ENCODE data around the gene ZSCAN18. TPM values are rescaled to one million over a fixed set of nuclear protein-coding genes. Genes with fewer than 3 reads are reported as not detected.

Gene ZSCAN18
- total and polyA plus RNA-seq, 11 donors = 41.9 to 114 (median 71.8) TPM

GRCh38 chr19:58056261-58056660 is 41.8 kb downstream of the ZSCAN18 start:
- Histone ChIP-seq H3K4me1 (peaks cover 0 to 27% (median 13%) of the 10 kb centered on the region in 12 donors), H3K9me3 (peaks cover 0 to 57% (median 2%) of the 10 kb centered on the region in 12 donors), H3K27me3 (no peaks in the 10 kb centered on the region), H3K4me3 (no peak overlapping the region), H3K36me3 (peaks cover 0 to under 1% (median 0%) of the 10 kb centered on the region in 9 donors), H3K27ac (no peak overlapping the region)
- intact Hi-C loops (cut with DNase I) = loop anchor here in 4 of 10 donors (5.0 kb wide), 2 partner anchors 34 to 41 kb away; partner anchors contain the start of gene ZSCAN18 (in 3 of the 4)
- TF ChIP-seq, protein P1, sequence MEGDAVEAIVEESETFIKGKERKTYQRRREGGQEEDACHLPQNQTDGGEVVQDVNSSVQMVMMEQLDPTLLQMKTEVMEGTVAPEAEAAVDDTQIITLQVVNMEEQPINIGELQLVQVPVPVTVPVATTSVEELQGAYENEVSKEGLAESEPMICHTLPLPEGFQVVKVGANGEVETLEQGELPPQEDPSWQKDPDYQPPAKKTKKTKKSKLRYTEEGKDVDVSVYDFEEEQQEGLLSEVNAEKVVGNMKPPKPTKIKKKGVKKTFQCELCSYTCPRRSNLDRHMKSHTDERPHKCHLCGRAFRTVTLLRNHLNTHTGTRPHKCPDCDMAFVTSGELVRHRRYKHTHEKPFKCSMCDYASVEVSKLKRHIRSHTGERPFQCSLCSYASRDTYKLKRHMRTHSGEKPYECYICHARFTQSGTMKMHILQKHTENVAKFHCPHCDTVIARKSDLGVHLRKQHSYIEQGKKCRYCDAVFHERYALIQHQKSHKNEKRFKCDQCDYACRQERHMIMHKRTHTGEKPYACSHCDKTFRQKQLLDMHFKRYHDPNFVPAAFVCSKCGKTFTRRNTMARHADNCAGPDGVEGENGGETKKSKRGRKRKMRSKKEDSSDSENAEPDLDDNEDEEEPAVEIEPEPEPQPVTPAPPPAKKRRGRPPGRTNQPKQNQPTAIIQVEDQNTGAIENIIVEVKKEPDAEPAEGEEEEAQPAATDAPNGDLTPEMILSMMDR (IDR thresholded peaks at IDR 0.05) = no peak
- no peak for TF ChIP-seq POLR2A (IDR thresholded peaks at IDR 0.05)
- no peak for DNase-seq
- ATAC-seq = no peak
- 84 to 100% (median 93%) methylated on average over 5 to 8 of the region's 8 CpGs for WGBS, 4 donors

DNA sequence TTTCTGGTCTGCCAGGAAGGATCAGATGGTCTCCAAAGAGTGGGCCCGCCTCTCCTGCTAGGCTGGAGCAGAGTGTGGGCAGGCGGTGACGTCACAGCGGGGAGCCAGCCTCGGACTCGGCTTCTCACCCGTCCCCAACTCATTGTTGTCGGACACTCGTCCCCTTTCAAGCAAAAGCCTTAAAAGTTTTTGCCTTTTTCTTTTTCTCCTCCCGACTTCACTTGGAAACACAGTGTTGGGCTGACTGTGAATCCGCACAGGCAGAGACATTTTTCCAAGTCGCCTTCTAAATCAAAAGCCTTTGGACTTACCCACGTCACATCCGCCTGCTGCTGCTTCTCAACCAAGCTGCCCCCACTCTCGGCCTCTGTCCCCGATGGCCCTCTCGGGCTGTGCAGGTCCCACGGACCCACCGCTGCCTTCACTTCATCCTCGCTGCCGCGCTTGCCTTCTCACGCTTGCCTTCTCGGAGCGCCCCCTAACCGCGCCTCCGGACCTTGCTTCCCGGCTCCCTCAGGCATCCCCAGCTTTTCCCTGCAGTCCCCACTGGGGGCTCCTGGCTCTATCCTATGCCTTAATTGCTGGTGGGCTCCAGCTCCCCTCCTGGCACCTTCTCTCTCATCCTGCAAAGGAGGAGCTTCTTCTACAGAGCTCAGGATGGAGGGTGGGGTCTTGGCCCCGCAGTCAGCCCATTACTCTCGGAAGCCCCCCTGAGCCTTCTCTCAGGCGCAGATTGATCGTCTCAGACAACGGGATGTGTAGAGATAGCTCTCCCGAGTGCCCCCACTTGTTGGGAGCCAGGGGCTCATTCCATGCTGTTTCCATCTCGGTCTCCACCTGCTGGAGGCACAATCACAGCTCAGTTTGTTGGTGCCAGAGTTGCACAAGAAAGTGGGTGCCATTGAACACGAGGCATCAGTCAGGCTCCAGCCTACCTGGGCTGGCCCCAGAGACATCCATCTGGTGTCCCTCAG is 42.8 kb downstream of the ZSCAN18 start:
- H3K36me3 ChIP-seq = no peaks in the 10 kb centered on the region
- H3K9me3 ChIP-seq = peaks cover 0 to 64% (median 4%) of the 10 kb centered on the region in 12 donors
- peak in 4 of 5 donors; percentile 57 to 73 (median 66) for DNase-seq
- intact Hi-C loops (cut with DNase I) = loop anchor here in 4 of 10 donors (2.0 to 5.0 kb wide), 3 partner anchors 33 to 44 kb away; partner anchors contain the start of gene ZSCAN18 (in 4 of the 4)
- WGBS, 4 donors = 21 to 44% (median 32%) methylated on average over 37 of the region's 37 CpGs
- H3K27ac ChIP-seq = peak overlapping the region; percentile 54 to 91 (median 80)
- no peak for TF ChIP-seq POLR2A (IDR thresholded peaks at IDR 0.05)
- TF ChIP-seq, protein P1 (IDR thresholded peaks at IDR 0.05) = peak in 7 of 12 donors; percentile 12 to 55 (median 34)
- peak overlapping the region in 11 of 12 donors; percentile 34 to 64 (median 55) for H3K4me3 ChIP-seq
- H3K27me3 ChIP-seq = no peaks in the 10 kb centered on the region
- peaks cover 0 to 27% (median 13%) of the 10 kb centered on the region in 12 donors for H3K4me1 ChIP-seq
- peak; percentile 7 to 55 (median 16) for ATAC-seq

DNA sequence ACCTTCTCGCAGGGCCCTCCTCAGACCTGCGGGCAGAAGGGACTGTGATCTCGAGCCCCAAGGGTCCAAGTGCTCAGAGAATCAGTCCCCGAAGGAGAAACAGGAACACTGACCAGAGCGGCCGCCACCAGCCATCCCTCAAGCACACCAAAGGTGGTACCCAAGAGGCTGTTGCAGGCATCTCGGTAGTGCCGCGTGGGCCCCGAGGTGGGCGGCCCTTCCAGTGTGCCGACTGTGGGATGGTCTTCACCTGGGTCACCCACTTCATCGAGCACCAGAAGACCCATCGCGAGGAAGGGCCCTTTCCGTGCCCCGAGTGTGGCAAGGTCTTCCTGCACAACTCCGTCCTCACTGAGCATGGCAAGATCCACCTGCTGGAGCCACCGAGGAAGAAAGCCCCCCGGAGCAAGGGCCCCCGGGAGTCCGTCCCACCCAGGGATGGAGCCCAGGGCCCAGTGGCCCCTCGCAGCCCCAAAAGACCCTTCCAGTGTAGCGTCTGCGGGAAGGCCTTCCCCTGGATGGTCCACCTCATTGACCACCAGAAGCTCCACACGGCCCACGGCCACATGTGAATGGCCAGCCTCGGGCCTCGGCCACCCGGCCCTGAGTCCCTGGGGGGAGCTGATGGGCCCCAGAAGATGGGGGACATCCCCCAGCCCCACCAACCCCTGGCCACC is 44.4 kb downstream of the ZSCAN18 start:
- ATAC-seq = no peak
- TF ChIP-seq, protein P1 (IDR thresholded peaks at IDR 0.05) = no peak
- TF ChIP-seq POLR2A (IDR thresholded peaks at IDR 0.05) = no peak
- Histone ChIP-seq H3K27ac (no peak overlapping the region), H3K4me3 (no peak overlapping the region), H3K27me3 (no peaks in the 10 kb centered on the region), H3K4me1 (peaks cover 0 to 18% (median 6%) of the 10 kb centered on the region in 12 donors), H3K9me3 (peaks cover 0 to 74% (median 14%) of the 10 kb centered on the region in 12 donors), H3K36me3 (no peaks in the 10 kb centered on the region)
- WGBS, 4 donors = 93 to 100% (median 94%) methylated on average over 7 to 30 of the region's 30 CpGs
- intact Hi-C loops (cut with DNase I) = loop anchor here in 1 of 10 donors (2.0 kb wide), 1 partner anchor 45 kb away; the partner anchor contains the start of gene ZSCAN18
- DNase-seq = no peak
